ENCODE results near the gene ADAM29. TPM values are rescaled to one million over a fixed set of nuclear protein-coding genes. Genes with fewer than 3 reads are reported as not detected.

ADAM29 gene
- total RNA-seq, 4 donors from 2014 or later = not detected

DNA sequence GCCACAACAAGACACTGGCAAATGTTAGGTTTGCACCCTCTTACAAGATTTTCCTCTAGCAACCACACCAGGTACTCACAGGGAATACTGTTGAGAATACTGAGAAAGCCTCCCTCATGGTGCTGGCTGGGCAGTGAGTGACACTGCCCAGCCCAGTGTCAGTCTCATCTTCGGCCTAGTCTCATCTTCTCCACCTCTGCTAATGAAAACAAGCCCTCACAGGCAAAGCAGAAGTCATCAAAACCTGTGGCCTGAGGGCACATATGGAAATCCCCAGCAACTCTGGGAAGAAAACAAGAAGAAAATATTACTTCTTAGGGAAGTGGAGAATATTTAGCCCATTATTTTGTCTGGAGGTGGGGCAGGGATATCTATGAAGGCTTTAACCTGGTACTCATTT, 7.9 kb upstream of the ADAM29 start:
- H3K36me3 ChIP-seq = no peaks in the 10 kb centered on the region
- ATAC-seq = no peak

DNA sequence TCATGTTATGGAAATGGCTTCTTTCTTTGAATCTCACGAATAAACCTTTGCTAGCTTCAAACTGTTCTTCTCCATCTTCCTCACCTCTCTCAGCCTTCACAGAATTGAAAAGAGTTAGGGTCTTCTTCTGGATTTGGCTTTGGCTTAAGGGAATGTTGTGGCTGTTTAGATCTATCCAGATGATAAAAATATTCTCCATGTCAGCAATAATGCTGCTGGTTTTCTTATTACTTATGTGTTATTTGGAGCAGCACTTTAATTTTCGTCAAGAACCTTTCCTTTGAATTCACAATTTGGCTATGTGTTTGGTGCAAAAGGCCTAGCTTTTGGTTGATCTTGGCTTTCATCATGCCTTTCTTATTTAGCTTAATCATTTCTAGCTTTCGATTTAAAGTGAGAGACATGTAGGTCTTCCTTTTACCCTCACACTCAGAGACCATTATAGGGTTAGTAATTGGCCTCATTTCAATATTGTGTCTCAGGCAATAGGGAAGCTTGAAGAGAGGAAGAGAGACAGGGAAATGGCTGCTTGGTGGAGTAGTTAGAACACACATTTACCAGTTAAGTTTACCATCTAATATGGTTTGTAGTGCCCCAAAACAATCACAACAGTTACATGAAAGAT, 5.1 kb upstream of the ADAM29 start:
- Histone ChIP-seq H3K9me3 (no peaks in the 10 kb centered on the region), H3K4me1 (no peaks in the 10 kb centered on the region), H3K27me3 (no peaks in the 10 kb centered on the region), H3K27ac (no peak overlapping the region), H3K4me3 (no peak overlapping the region), H3K36me3 (no peaks in the 10 kb centered on the region)
- DNase-seq (no peak), ATAC-seq (no peak)
- in situ Hi-C loops (cut with MboI; ENCODE audit: low sequenced_read_pairs in 4 of 4) = no loop called here
- intact Hi-C loops (cut with DNase I; ENCODE audit: low total_unique reads) = no loop called here
- TF ChIP-seq CTCF (IDR thresholded peaks at IDR 0.05 in 4 of 5, conservative IDR thresholded peaks at IDR 0.05 in 1 of 5) = no peak
- TF ChIP-seq POLR2A (IDR thresholded peaks at IDR 0.05) = no peak

More for the DNA sequence above, 7.9 kb upstream of the ADAM29 start:
- no peaks in the 10 kb centered on the region for H3K27me3 ChIP-seq
- no peak overlapping the region for H3K27ac ChIP-seq
- intact Hi-C loops (cut with DNase I; ENCODE audit: low total_unique reads) (no loop called here), in situ Hi-C loops (cut with MboI; ENCODE audit: low sequenced_read_pairs in 4 of 4) (no loop called here)
- TF ChIP-seq POLR2A (IDR thresholded peaks at IDR 0.05) (no peak), CTCF (IDR thresholded peaks at IDR 0.05 in 4 of 5, conservative IDR thresholded peaks at IDR 0.05 in 1 of 5) (no peak)
- H3K9me3 ChIP-seq = no peaks in the 10 kb centered on the region
- DNase-seq = no peak
- H3K4me1 ChIP-seq = no peaks in the 10 kb centered on the region
- no peak overlapping the region for H3K4me3 ChIP-seq

DNA sequence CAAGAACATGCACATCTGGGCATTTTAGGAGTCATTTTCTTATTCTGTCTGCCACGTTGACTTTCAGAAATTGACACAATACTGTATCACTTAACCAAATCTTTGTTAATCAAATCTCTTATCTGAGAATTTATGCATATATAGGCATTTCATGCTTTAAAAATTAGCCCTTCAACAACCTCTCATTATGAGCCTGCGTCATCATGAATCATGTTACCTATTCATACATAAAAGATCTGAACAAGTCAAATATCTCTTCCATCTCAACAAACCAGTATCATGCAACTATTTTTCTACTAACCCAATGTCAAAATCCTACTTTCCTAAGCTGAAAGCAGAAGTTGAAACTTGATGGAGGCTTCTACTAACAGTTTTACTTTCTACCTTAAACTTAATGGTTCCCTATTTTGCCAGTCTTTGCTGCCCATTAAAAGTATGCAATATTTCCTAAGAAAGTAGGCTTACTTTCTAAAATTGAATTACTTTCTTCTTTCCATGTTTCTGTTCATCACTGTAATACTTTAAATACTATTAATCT, 1.8 kb downstream of the ADAM29 start:
- ATAC-seq (no peak), DNase-seq (no peak)
- no peaks in the 10 kb centered on the region for H3K27me3 ChIP-seq
- no peaks in the 10 kb centered on the region for H3K4me1 ChIP-seq
- no peak overlapping the region for H3K4me3 ChIP-seq
- in situ Hi-C loops (cut with MboI; ENCODE audit: low sequenced_read_pairs in 4 of 4) = no loop called here
- H3K9me3 ChIP-seq = no peaks in the 10 kb centered on the region
- H3K27ac ChIP-seq = no peak overlapping the region
- intact Hi-C loops (cut with DNase I; ENCODE audit: low total_unique reads) = no loop called here
- TF ChIP-seq CTCF (IDR thresholded peaks at IDR 0.05 in 4 of 5, conservative IDR thresholded peaks at IDR 0.05 in 1 of 5) (no peak), POLR2A (IDR thresholded peaks at IDR 0.05) (no peak)
- H3K36me3 ChIP-seq = no peaks in the 10 kb centered on the region

DNA sequence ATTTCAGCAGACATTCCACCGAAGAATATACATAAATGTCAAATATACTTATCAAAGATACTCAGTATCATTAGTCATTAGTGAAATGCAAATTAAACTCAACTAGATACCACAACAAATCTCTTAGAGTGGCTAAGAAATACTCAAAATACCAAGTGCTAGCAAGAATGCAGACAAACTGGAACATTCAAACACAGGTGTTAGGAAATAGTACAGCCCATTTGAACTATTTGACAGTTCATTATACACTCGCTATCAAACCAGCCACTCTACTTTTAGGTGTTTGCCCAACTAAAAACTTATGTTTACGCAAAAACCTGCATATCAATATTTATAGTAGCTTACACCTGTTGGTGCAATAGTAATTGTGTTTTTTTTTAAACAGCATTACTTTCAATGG, 8.8 kb downstream of the ADAM29 start:
- ATAC-seq (no peak), DNase-seq (no peak)
- TF ChIP-seq POLR2A (IDR thresholded peaks at IDR 0.05) = no peak
- TF ChIP-seq CTCF (IDR thresholded peaks at IDR 0.05 in 4 of 5, conservative IDR thresholded peaks at IDR 0.05 in 1 of 5) = no peak
- in situ Hi-C loops (cut with MboI; ENCODE audit: low sequenced_read_pairs in 4 of 4) (no loop called here), intact Hi-C loops (cut with DNase I; ENCODE audit: low total_unique reads) (no loop called here)
- H3K27ac ChIP-seq = no peak overlapping the region
- H3K4me1 ChIP-seq = no peaks in the 10 kb centered on the region
- H3K27me3 ChIP-seq = no peaks in the 10 kb centered on the region
- no peak overlapping the region for H3K4me3 ChIP-seq
- no peaks in the 10 kb centered on the region for H3K36me3 ChIP-seq
- no peaks in the 10 kb centered on the region for H3K9me3 ChIP-seq

- ATAC-seq (no peak), DNase-seq (no peak)
- Histone ChIP-seq H3K4me1 (no peaks in the 10 kb centered on the region), H3K27me3 (no peaks in the 10 kb centered on the region), H3K9me3 (no peaks in the 10 kb centered on the region), H3K27ac (no peak overlapping the region), H3K4me3 (no peak overlapping the region), H3K36me3 (no peaks in the 10 kb centered on the region)
- intact Hi-C loops (cut with DNase I; ENCODE audit: low total_unique reads) = no loop called here
- in situ Hi-C loops (cut with MboI; ENCODE audit: low sequenced_read_pairs in 4 of 4) = no loop called here
- no peak for TF ChIP-seq CTCF (IDR thresholded peaks at IDR 0.05 in 4 of 5, conservative IDR thresholded peaks at IDR 0.05 in 1 of 5)
- TF ChIP-seq POLR2A (IDR thresholded peaks at IDR 0.05) = no peak
These were observed 10.0 kb downstream of the ADAM29 start for GRCh38 chr4:174928174-174928573.

Data from gastrocnemius medialis (tissue), 4 donors.